GM12878 (cell line): ENCODE results near the gene ZBED3. TPM values are rescaled to one million over a fixed set of nuclear protein-coding genes. Genes with fewer than 3 reads are reported as not detected.

Experiments used
- ATAC-seq: fragments of 200-7000 bp; cut with Tn5 transposase; 3 replicates; pipeline ENCODE4 v1.9.1; 2020; ENCODE audit warnings: mild to moderate bottlenecking, moderate library complexity
- BruUV-seq: library from RNA; stranded (reverse); fragments of 400-500 nt; replicated peaks from 2 replicates; lab custom pipeline; 2021; lab: Mats Ljungman, UMichigan
- CTCF ChIA-PET: fragments of 300-600 bp; sonication (Branson Sonifier 250); formaldehyde crosslinking; extraction: SDS; loops from one replicate; lab custom pipeline; 2021; ENCODE audit warnings: inconsistent platforms; lab: Yijun Ruan, JAX
- POLR2A ChIA-PET: fragments of 350-600 bp; formaldehyde crosslinking; extraction: SDS; loops from one replicate; lab custom pipeline; 2021; ENCODE audit warnings: inconsistent platforms; lab: Charles Lee
- RAD21 ChIA-PET: fragments of 300-600 bp; sonication (Branson Sonifier 250); formaldehyde crosslinking; loops from one replicate; lab custom pipeline; 2023; ENCODE audit warnings: antibody characterized with exemption; ENCODE audit not compliant: unreplicated experiment; lab: Charles Lee
- SMC1A ChIA-PET: fragments of 300-600 bp; sonication (Branson Sonifier 250); formaldehyde crosslinking; loops from one replicate; lab custom pipeline; 2023; ENCODE audit not compliant: unreplicated experiment, uncharacterized antibody; lab: Charles Lee
- DNase-seq: peaks from one replicate; pipeline ENCODE4 v3.0.0-alpha.2; 2011; ENCODE audit warnings: low read depth, low spot score
- FAIRE-seq: peaks from 3 replicates; lab custom pipeline; 2011; peaks lifted over from hg19 to GRCh38; lab: Jason Lieb, UNC
- H2AFZ ChIP-seq: 2 replicates; pipeline ENCODE4 v1.6.0; 2011; ENCODE audit warnings: low read depth, low read length, control low read depth; ENCODE audit not compliant: control insufficient read depth
- H3K27ac ChIP-seq: 2 replicates; pipeline ENCODE4 v1.5.1; 2011; ENCODE audit warnings: control low read depth; ENCODE audit not compliant: control insufficient read depth, insufficient read depth
- H3K27me3 ChIP-seq, 2 experiments: replicated peaks in 1 of 2; 2 replicates each; pipeline versions ENCODE4 v1.6.0 to v1.6.1; 2011; ENCODE audit warnings: low read length in 1 of 2; ENCODE audit not compliant: control insufficient read depth in 2 of 2, insufficient read depth in 2 of 2
- H3K36me3 ChIP-seq, 2 experiments: 2 replicates each; pipeline ENCODE4 v1.5.1; 2011; ENCODE audit warnings: low read length in 1 of 2; ENCODE audit not compliant: control insufficient read depth in 2 of 2, insufficient read depth in 2 of 2
- H3K4me1 ChIP-seq: 2 replicates; pipeline ENCODE4 v1.6.1; 2011; ENCODE audit warnings: mild to moderate bottlenecking, low read length, moderate library complexity, mixed read lengths; ENCODE audit not compliant: control insufficient read depth, insufficient read depth
- H3K4me2 ChIP-seq: 2 replicates; pipeline ENCODE4 v1.6.0; 2011; ENCODE audit warnings: control low read depth; ENCODE audit not compliant: control insufficient read depth, insufficient read depth
- H3K4me3 ChIP-seq: fragments of 200-600 bp; sonication (generic); 2 replicates; pipeline ENCODE4 v1.5.1; 2016
- H3K79me2 ChIP-seq: 2 replicates; pipeline ENCODE4 v1.6.0; 2011; ENCODE audit warnings: low read length; ENCODE audit not compliant: control insufficient read depth, insufficient read depth
- H3K9ac ChIP-seq: 2 replicates; pipeline ENCODE4 v1.8.0; 2011; ENCODE audit warnings: low read length, control low read depth, mixed read lengths; ENCODE audit not compliant: control insufficient read depth, insufficient read depth
- H3K9me3 ChIP-seq: replicated peaks from 3 replicates; pipeline ENCODE4 v1.5.1; 2011; ENCODE audit warnings: mild to moderate bottlenecking, low read length; ENCODE audit not compliant: control insufficient read depth, insufficient read depth
- H4K20me1 ChIP-seq: 2 replicates; pipeline ENCODE4 v1.6.0; 2011; ENCODE audit not compliant: control insufficient read depth, insufficient read depth
- ELK1 ChIP-seq: IDR thresholded peaks from 2 replicates; pipeline ENCODE4 v1.6.1; 2012; ENCODE audit warnings: low read depth, low read length, improper control_type of control experiment
- HDAC6 ChIP-seq: fragments of 200-600 bp; sonication (generic); IDR thresholded peaks from one replicate; pipeline ENCODE4 v1.8.0; 2017; ENCODE audit warnings: antibody characterized with exemption; ENCODE audit not compliant: unreplicated experiment
- IKZF1 ChIP-seq: fragments of 450-650 bp; conservative IDR thresholded peaks from 2 replicates; pipeline ENCODE4 v1.6.1; 2017; ENCODE audit warnings: antibody characterized with exemption, mild to moderate bottlenecking
- LARP7 ChIP-seq: fragments of 450-650 bp; IDR thresholded peaks from 2 replicates; pipeline ENCODE4 v1.6.1; 2017; ENCODE audit warnings: mild to moderate bottlenecking
- NKRF ChIP-seq: fragments of 450-650 bp; conservative IDR thresholded peaks from 2 replicates; pipeline ENCODE4 v1.6.1; 2017; ENCODE audit warnings: mild to moderate bottlenecking, moderate library complexity
- RAD21 ChIP-seq: IDR thresholded peaks from 2 replicates; pipeline ENCODE4 v1.6.1; 2011; ENCODE audit warnings: mild to moderate bottlenecking, low read depth, low read length, moderate library complexity; ENCODE audit not compliant: insufficient read depth
- SMC3 ChIP-seq: IDR thresholded peaks from 2 replicates; pipeline ENCODE4 v1.6.1; 2011; ENCODE audit warnings: low read length, improper control_type of control experiment, borderline replicate concordance
- TCF12 ChIP-seq: IDR thresholded peaks from 2 replicates; pipeline ENCODE4 v1.6.1; 2011; ENCODE audit warnings: low read depth, mild to moderate bottlenecking, low read length
- TCF3 ChIP-seq: IDR thresholded peaks from 2 replicates; pipeline ENCODE4 v1.6.1; 2012; ENCODE audit warnings: low read depth, mild to moderate bottlenecking, low read length, borderline replicate concordance; ENCODE audit not compliant: insufficient read depth
- YY1 ChIP-seq: IDR thresholded peaks from 2 replicates; pipeline ENCODE4 v1.6.1; 2011; ENCODE audit warnings: low read depth, mild to moderate bottlenecking, low read length
- ZBTB4 ChIP-seq: fragments of 450-650 bp; formaldehyde crosslinking; IDR thresholded peaks from 2 replicates; pipeline ENCODE4 v1.4.0; 2022; ENCODE audit warnings: mild to moderate bottlenecking, moderate library complexity
- WGBS: methylation state at CpG from one replicate; pipeline ENCODE4 v1.1.6; 2016; ENCODE audit warnings: low lambda C conversion rate; ENCODE audit not compliant: insufficient replicate concordance, insufficient coverage; ENCODE audit errors: missing lambda C conversion rate; 5-methylcytosine and 5-hydroxymethylcytosine counted together
- in situ Hi-C: fragments of 300-500 bp; cut with MboI; formaldehyde crosslinking; loops from 9 replicates; pipeline ENCODE4 v1.14.3; 2018; ENCODE audit warnings: mixed read lengths
- intact Hi-C: fragments of 100-400 bp; cut with micrococcal nuclease; formaldehyde crosslinking; loops from one replicate; pipeline ENCODE4 v1.14.2; 2022; ENCODE audit not compliant: unreplicated experiment
- polyA plus RNA-seq, 11 experiments: library from polyadenylated mRNA; depleted of rRNA in 4 of 11; unstranded in 6 of 11; stranded (reverse) in 5 of 11; fragments of >200 nt; fragmentation: Nextera tagmentation in 4 of 11; fragmentation: Illumina TruSeq in 1 of 11; extraction: Ambion mirVana in 4 of 11; extraction: Trizol in 1 of 11; gene quantifications; 1 replicate in 1 of 11; 2 replicates in 10 of 11; pipeline versions ENCODE4 v1.2.1 to v1.2.3, GENCODE V29; 2011 to 2016; ENCODE audit warnings: inconsistent platforms in 2 of 11, missing spikeins in 2 of 11, low read depth in 1 of 11
- total RNA-seq, 4 experiments: library from RNA; depleted of rRNA in 3 of 4; stranded (reverse); fragments of >200 nt in 3 of 4; fragmentation: Illumina TruSeq in 1 of 4; extraction: Trizol in 1 of 4; gene quantifications; 2 replicates each; pipeline versions ENCODE4 v1.2.1 to v1.2.3, GENCODE V29; 2013 to 2021
- TF ChIP-seq, protein P1 (sequence below), 3 experiments: IDR thresholded peaks in 2 of 3; conservative IDR thresholded peaks in 1 of 3; 2 replicates each; pipeline ENCODE4 v1.5.1; 2011; ENCODE audit warnings: low read depth in 3 of 3, low read length in 3 of 3, mild to moderate bottlenecking in 3 of 3, control low read depth in 2 of 3, moderate library complexity in 2 of 3, inconsistent platforms in 1 of 3, mixed read lengths in 1 of 3; ENCODE audit not compliant: control insufficient read depth in 2 of 3, insufficient read depth in 1 of 3; ENCODE audit errors: extremely low read depth in 1 of 3

Gene ZBED3
- total and polyA plus RNA-seq, 10 of the 15 experiments (the other 5 are each of a cell fraction or from before 2014, with no cell fraction given) = 1.0 to 16.9 (median 2.5) TPM

DNA sequence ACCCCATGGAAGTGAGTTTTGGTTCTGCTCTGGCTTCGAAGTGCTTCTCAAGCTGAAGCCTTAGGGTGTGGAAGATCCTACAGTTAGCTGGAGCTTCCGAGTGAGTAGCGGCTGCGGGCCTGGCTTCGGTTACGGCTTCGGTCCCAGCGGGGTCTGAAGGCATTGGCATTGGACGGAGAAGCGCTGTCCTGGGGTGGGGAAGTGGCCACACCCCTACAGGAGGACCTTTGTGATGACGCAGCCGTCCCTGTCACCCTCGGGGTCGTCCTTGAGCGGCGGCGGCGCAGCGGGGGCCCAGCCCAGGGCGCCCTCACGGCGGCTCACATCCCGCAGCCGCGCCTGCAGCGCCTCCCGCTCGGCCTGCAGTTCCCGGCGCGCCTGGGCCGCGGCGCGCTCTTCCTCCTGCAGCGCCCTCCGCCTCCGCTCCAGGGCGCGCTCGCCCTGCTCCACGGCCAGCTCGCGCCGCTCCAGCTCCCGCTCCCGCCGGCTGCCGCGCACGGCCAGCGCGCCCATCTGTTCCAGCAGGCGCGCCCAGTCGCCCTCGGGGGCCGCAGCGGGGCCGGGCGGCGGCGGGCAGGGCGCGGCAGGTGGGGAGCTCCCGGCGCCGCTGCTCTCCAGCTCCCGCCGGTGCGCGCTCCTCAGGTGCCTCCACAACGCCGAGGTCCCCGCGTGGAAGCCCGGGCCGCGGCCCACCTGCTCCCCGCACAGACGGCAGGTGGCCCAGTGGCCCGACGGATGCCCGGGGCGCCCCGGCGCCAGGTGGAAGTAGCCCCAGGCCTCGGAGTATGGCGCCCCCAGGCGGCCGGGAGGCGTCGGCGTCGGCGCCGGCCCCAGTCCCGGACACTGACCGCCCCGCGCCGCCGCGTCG is 9.9 kb downstream of the ZBED3 start:
- POLR2A ChIA-PET = no interaction called here
- TF ChIP-seq SMC3 = peak; percentile 46; the same call in 1 of the 2 replicates
- TF ChIP-seq ZBTB4 = no peak
- peak; percentile 53 for TF ChIP-seq YY1
- TF ChIP-seq TCF3 = peak; percentile 80; the same call in 1 of the 2 replicates
- peak; percentile 79 for TF ChIP-seq LARP7
- TF ChIP-seq HDAC6 = peak; percentile 89
- TF ChIP-seq RAD21 = peak; percentile 60
- TF ChIP-seq TCF12 = peak; percentile 73; the same call in 1 of the 2 replicates
- TF ChIP-seq IKZF1 = peak; percentile 91
- 0 out of 2 replicates have a peak, but pooled peaks have one; percentile 17 for TF ChIP-seq NKRF
- TF ChIP-seq, protein P1, sequence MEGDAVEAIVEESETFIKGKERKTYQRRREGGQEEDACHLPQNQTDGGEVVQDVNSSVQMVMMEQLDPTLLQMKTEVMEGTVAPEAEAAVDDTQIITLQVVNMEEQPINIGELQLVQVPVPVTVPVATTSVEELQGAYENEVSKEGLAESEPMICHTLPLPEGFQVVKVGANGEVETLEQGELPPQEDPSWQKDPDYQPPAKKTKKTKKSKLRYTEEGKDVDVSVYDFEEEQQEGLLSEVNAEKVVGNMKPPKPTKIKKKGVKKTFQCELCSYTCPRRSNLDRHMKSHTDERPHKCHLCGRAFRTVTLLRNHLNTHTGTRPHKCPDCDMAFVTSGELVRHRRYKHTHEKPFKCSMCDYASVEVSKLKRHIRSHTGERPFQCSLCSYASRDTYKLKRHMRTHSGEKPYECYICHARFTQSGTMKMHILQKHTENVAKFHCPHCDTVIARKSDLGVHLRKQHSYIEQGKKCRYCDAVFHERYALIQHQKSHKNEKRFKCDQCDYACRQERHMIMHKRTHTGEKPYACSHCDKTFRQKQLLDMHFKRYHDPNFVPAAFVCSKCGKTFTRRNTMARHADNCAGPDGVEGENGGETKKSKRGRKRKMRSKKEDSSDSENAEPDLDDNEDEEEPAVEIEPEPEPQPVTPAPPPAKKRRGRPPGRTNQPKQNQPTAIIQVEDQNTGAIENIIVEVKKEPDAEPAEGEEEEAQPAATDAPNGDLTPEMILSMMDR (IDR thresholded peaks at IDR 0.05 in 2 of 3, conservative IDR thresholded peaks at IDR 0.05 in 1 of 3; ENCODE audit: control insufficient read depth in 2 of 3, extremely low read depth in 1 of 3, insufficient read depth in 1 of 3, low read depth in 3 of 3, low read length in 3 of 3) = peak; percentile 60 to 73 (median 66); a peak in 5 of 6 replicates
- TF ChIP-seq ELK1 = no peak

More for the DNA sequence above, 9.9 kb downstream of the ZBED3 start:
- Histone ChIP-seq H3K9ac (no peak overlapping the region), H3K4me3 (peak overlapping the region; percentile 5; the same call in 1 of the 2 replicates), H3K4me1 (0 out of 2 replicates have a peak, but pooled peaks cover 3% of the 10 kb centered on the region), H2AFZ (peak overlapping the region; percentile 56), H3K36me3 (peaks cover 0 to 2% of the 10 kb centered on the region in 2 experiments; a peak in 2 of 4 replicates), H3K27ac (no peak overlapping the region), H3K27me3 (no peaks in the 10 kb centered on the region), H4K20me1 (no peaks in the 10 kb centered on the region), H3K79me2 (no peaks in the 10 kb centered on the region), H3K4me2 (peak overlapping the region; percentile 79), H3K9me3 (no peaks in the 10 kb centered on the region)
- ATAC-seq (peak; percentile 94), FAIRE-seq (no peak), DNase-seq (no peak)
- ChIA-PET CTCF (interaction anchor here (0.5 to 1.8 kb wide), 13 partner anchors 8 to 439 kb away, joined by 3 to 8 read pairs (median 5); partner anchors contain the start of gene ZBED3), SMC1A (interaction anchor here (1.4 to 1.8 kb wide), 4 partner anchors 9 to 477 kb away, joined by 3 to 7 read pairs (median 4); no protein-coding TSS in a partner anchor), RAD21 (interaction anchor here (1.1 to 2.2 kb wide), 3 partner anchors 10 to 208 kb away, joined by 3 to 19 read pairs (median 9); partner anchors contain the start of gene ZBED3)
- WGBS = 52% methylated on average over 56 of the region's 105 CpGs
- BruUV-seq = no TSS peak
- in situ Hi-C loops (loop anchor here (5.0 kb wide), 1 partner anchor 205 kb away; no protein-coding TSS in a partner anchor), intact Hi-C loops (loop anchor here (2.0 kb wide), 1 partner anchor 208 kb away; no protein-coding TSS in a partner anchor)
